HEK293 (cell line): ENCODE measurements around the gene PLCZ1.
A peak's percentile ranks its signal among the peaks of the same experiment; 100 is the strongest.

Experiments
- CTCF ChIA-PET: fragments of 350-600 bp; formaldehyde crosslinking; extraction: SDS; loops from one replicate; lab custom pipeline; 2021; ENCODE audit warnings: antibody characterized with exemption; lab: Yijun Ruan, JAX
- POLR2A ChIA-PET: fragments of 300-600 bp; formaldehyde crosslinking; extraction: SDS; loops from one replicate; lab custom pipeline; 2020; ENCODE audit warnings: antibody characterized with exemption, inconsistent platforms; lab: Yijun Ruan, JAX
- H3K27ac ChIP-seq: fragments of 200-500 bp; sonication (Bioruptor generic); 2 replicates; pipeline ENCODE4 v1.5.1; 2014; ENCODE audit warnings: low read depth, low read length, control low read depth, inconsistent platforms; ENCODE audit errors: extremely low read depth
- H3K36me3 ChIP-seq, 2 experiments: fragments of 200-500 bp in 1 of 2; sonication (Bioruptor generic) in 1 of 2; 1 replicate in 1 of 2; 2 replicates in 1 of 2; pipeline ENCODE4 v1.5.1; 2014 to 2017; ENCODE audit warnings: inconsistent platforms in 2 of 2, low read length in 2 of 2; ENCODE audit not compliant: control insufficient read depth in 2 of 2, insufficient read depth in 1 of 2
- H3K4me1 ChIP-seq: fragments of 200-500 bp; sonication (Bioruptor generic); 2 replicates; pipeline ENCODE4 v1.5.1; 2014; ENCODE audit warnings: mild to moderate bottlenecking, low read length, inconsistent platforms; ENCODE audit not compliant: control insufficient read depth, insufficient read depth
- H3K4me3 ChIP-seq: 2 replicates; pipeline ENCODE4 v1.5.1; 2011; ENCODE audit warnings: low read depth, mild to moderate bottlenecking, control low read depth, low read length, moderate library complexity
- H3K9me3 ChIP-seq: fragments of 200-500 bp; sonication (Bioruptor generic); 2 replicates; pipeline ENCODE4 v1.5.1; 2014; ENCODE audit warnings: low read depth, low read length, inconsistent platforms; ENCODE audit not compliant: control insufficient read depth, insufficient read depth
- BCL11A ChIP-seq: fragments of 450-650 bp; formaldehyde crosslinking; IDR thresholded peaks from 2 replicates; pipeline ENCODE4 v1.5.1; 2016; ENCODE audit warnings: low read depth, missing biosample characterization, missing genetic modification characterization
- HOXA7 ChIP-seq: sonication (generic); formaldehyde crosslinking; IDR thresholded peaks from 2 replicates; pipeline ENCODE4 v1.8.1; 2022; ENCODE audit warnings: missing genetic modification reagents, borderline replicate concordance
- KLF17 ChIP-seq: fragments of 450-650 bp; formaldehyde crosslinking; IDR thresholded peaks from 2 replicates; pipeline ENCODE4 v1.5.1; 2016; ENCODE audit warnings: missing biosample characterization, missing genetic modification characterization
- SCRT1 ChIP-seq: fragments of 450-650 bp; formaldehyde crosslinking; IDR thresholded peaks from 2 replicates; pipeline ENCODE4 v1.5.1; 2016; ENCODE audit warnings: missing biosample characterization, missing genetic modification characterization, borderline replicate concordance
- TCF7L2 ChIP-seq: IDR thresholded peaks from 2 replicates; pipeline ENCODE4 v1.6.1; 2011; ENCODE audit warnings: low read depth, mild to moderate bottlenecking, inconsistent platforms, low read length, moderate library complexity, borderline replicate concordance
- TRIM28 ChIP-seq: IDR thresholded peaks from 2 replicates; pipeline ENCODE4 v1.6.1; 2011; ENCODE audit warnings: low read length, control low read depth, borderline replicate concordance
- ZBTB21 ChIP-seq: fragments of 450-650 bp; formaldehyde crosslinking; IDR thresholded peaks from 2 replicates; pipeline ENCODE4 v1.5.1; 2017; ENCODE audit warnings: missing biosample characterization, missing genetic modification characterization
- ZBTB44 ChIP-seq: fragments of 450-650 bp; IDR thresholded peaks from 2 replicates; pipeline ENCODE4 v1.5.1; 2018; ENCODE audit warnings: missing biosample characterization, mild to moderate bottlenecking, missing genetic modification characterization
- ZNF10 ChIP-seq: fragments of 450-650 bp; formaldehyde crosslinking; IDR thresholded peaks from 2 replicates; pipeline ENCODE4 v1.5.1; 2017; ENCODE audit warnings: missing biosample characterization, missing genetic modification characterization
- ZNF184 ChIP-seq: fragments of 450-650 bp; IDR thresholded peaks from 2 replicates; pipeline ENCODE4 v1.5.1; 2018; ENCODE audit warnings: missing biosample characterization, mild to moderate bottlenecking, missing genetic modification characterization
- ZNF211 ChIP-seq: fragments of 450-650 bp; formaldehyde crosslinking; IDR thresholded peaks from 2 replicates; pipeline ENCODE4 v1.5.1; 2016; ENCODE audit warnings: low read depth, missing biosample characterization, missing genetic modification characterization
- ZNF214 ChIP-seq: fragments of 450-650 bp; formaldehyde crosslinking; IDR thresholded peaks from 2 replicates; pipeline ENCODE4 v1.5.1; 2017; ENCODE audit warnings: missing biosample characterization, mild to moderate bottlenecking, missing genetic modification characterization, borderline replicate concordance
- ZNF221 ChIP-seq: fragments of 450-650 bp; formaldehyde crosslinking; IDR thresholded peaks from 2 replicates; pipeline ENCODE4 v1.5.1; 2017; ENCODE audit warnings: missing biosample characterization, missing genetic modification characterization, borderline replicate concordance
- ZNF239 ChIP-seq: fragments of 450-650 bp; formaldehyde crosslinking; IDR thresholded peaks from 2 replicates; pipeline ENCODE4 v1.5.1; 2016; ENCODE audit warnings: missing biosample characterization, missing genetic modification characterization
- ZNF248 ChIP-seq: fragments of 450-650 bp; formaldehyde crosslinking; IDR thresholded peaks from 2 replicates; pipeline ENCODE4 v1.5.1; 2017; ENCODE audit warnings: missing biosample characterization, missing genetic modification characterization
- ZNF561 ChIP-seq: fragments of 450-650 bp; IDR thresholded peaks from 2 replicates; pipeline ENCODE4 v1.5.1; 2018; ENCODE audit warnings: missing biosample characterization, missing genetic modification characterization, borderline replicate concordance
- ZNF571 ChIP-seq: fragments of 450-650 bp; formaldehyde crosslinking; IDR thresholded peaks from 2 replicates; pipeline ENCODE4 v1.5.0; 2017; ENCODE audit warnings: missing biosample characterization, missing genetic modification characterization
- ZNF626 ChIP-seq: fragments of 450-650 bp; sonication (Bioruptor Pico); formaldehyde crosslinking; IDR thresholded peaks from 2 replicates; pipeline ENCODE4 v1.5.1; 2018; ENCODE audit warnings: missing biosample characterization, missing genetic modification characterization, inconsistent platforms
- ZNF629 ChIP-seq: fragments of 450-650 bp; formaldehyde crosslinking; IDR thresholded peaks from 2 replicates; pipeline ENCODE4 v1.5.1; 2017; ENCODE audit warnings: missing biosample characterization, missing genetic modification characterization
- ZNF654 ChIP-seq: fragments of 450-650 bp; formaldehyde crosslinking; IDR thresholded peaks from 2 replicates; pipeline ENCODE4 v1.5.1; 2016; ENCODE audit warnings: low read depth, missing biosample characterization, missing genetic modification characterization
- TF ChIP-seq, protein P1 (sequence below): fragments of 450-650 bp; formaldehyde crosslinking; conservative IDR thresholded peaks from 2 replicates; pipeline ENCODE4 v1.5.1; 2016; ENCODE audit warnings: low read depth, missing biosample characterization, missing genetic modification characterization

PLCZ1 gene

GRCh38 chr12:18676141-18676540, 61.7 kb downstream of the PLCZ1 start (continued):
- TF ChIP-seq HOXA7 (CRISPR knock-in tag), result no peak
- no peak for TF ChIP-seq KLF17 (tag by site-specific recombination)

- H3K27ac ChIP-seq, result no peak overlapping the region
- ChIA-PET CTCF (no interaction called here), POLR2A (no interaction called here)
- H3K36me3 ChIP-seq, result no peaks in the 10 kb centered on the region
- no peaks in the 10 kb centered on the region for H3K9me3 ChIP-seq
- no peaks in the 10 kb centered on the region for H3K4me1 ChIP-seq
- H3K4me3 ChIP-seq, result no peak overlapping the region
- no peak for TF ChIP-seq ZNF654 (tag by site-specific recombination)
These were observed 79.0 kb downstream of the PLCZ1 start for GRCh38 chr12:18658829-18659228.

GRCh38 chr12:18658179-18658578, 79.6 kb downstream of the PLCZ1 start:
- CTCF ChIA-PET, result no interaction called here

GRCh38 chr12:18655351-18655750, 82.5 kb downstream of the PLCZ1 start:
- Histone ChIP-seq H3K9me3 (no peaks in the 10 kb centered on the region), H3K4me3 (no peak overlapping the region), H3K27ac (no peak overlapping the region), H3K36me3 (no peaks in the 10 kb centered on the region), H3K4me1 (no peaks in the 10 kb centered on the region)
- ChIA-PET CTCF (no interaction called here), POLR2A (no interaction called here)
- TF ChIP-seq ZNF184 (tag by site-specific recombination), result no peak
- no peak for TF ChIP-seq ZNF221
- TF ChIP-seq ZNF561, result no peak
- no peak for TF ChIP-seq TCF7L2
- no peak for TF ChIP-seq BCL11A (tag by site-specific recombination)
- TF ChIP-seq SCRT1 (tag by site-specific recombination), result no peak
- no peak for TF ChIP-seq ZNF239 (tag by site-specific recombination)

More at GRCh38 chr12:18658179-18658578, 79.6 kb downstream of the PLCZ1 start:
- Histone ChIP-seq H3K4me3 (no peak overlapping the region), H3K27ac (no peak overlapping the region), H3K36me3 (no peaks in the 10 kb centered on the region), H3K4me1 (no peaks in the 10 kb centered on the region), H3K9me3 (no peaks in the 10 kb centered on the region)
- TF ChIP-seq TCF7L2, result peak; percentile 60; the same call in 1 of the 2 replicates
- TF ChIP-seq ZNF629 (tag by site-specific recombination), result no peak
- POLR2A ChIA-PET, result no interaction called here

- H3K36me3 ChIP-seq, result no peaks in the 10 kb centered on the region
- no peaks in the 10 kb centered on the region for H3K9me3 ChIP-seq
- H3K27ac ChIP-seq, result no peak overlapping the region
- CTCF ChIA-PET, result no interaction called here
- POLR2A ChIA-PET, result no interaction called here
- no peaks in the 10 kb centered on the region for H3K4me1 ChIP-seq
- no peak overlapping the region for H3K4me3 ChIP-seq
- no peak for TF ChIP-seq TRIM28
- no peak for TF ChIP-seq ZNF214 (tag by site-specific recombination)
- TF ChIP-seq ZBTB44 (tag by site-specific recombination), result no peak
- no peak for TF ChIP-seq ZNF248 (tag by site-specific recombination)
- no peak for TF ChIP-seq ZNF571
- no peak for TF ChIP-seq ZNF211 (tag by site-specific recombination)
- TF ChIP-seq, protein P1, sequence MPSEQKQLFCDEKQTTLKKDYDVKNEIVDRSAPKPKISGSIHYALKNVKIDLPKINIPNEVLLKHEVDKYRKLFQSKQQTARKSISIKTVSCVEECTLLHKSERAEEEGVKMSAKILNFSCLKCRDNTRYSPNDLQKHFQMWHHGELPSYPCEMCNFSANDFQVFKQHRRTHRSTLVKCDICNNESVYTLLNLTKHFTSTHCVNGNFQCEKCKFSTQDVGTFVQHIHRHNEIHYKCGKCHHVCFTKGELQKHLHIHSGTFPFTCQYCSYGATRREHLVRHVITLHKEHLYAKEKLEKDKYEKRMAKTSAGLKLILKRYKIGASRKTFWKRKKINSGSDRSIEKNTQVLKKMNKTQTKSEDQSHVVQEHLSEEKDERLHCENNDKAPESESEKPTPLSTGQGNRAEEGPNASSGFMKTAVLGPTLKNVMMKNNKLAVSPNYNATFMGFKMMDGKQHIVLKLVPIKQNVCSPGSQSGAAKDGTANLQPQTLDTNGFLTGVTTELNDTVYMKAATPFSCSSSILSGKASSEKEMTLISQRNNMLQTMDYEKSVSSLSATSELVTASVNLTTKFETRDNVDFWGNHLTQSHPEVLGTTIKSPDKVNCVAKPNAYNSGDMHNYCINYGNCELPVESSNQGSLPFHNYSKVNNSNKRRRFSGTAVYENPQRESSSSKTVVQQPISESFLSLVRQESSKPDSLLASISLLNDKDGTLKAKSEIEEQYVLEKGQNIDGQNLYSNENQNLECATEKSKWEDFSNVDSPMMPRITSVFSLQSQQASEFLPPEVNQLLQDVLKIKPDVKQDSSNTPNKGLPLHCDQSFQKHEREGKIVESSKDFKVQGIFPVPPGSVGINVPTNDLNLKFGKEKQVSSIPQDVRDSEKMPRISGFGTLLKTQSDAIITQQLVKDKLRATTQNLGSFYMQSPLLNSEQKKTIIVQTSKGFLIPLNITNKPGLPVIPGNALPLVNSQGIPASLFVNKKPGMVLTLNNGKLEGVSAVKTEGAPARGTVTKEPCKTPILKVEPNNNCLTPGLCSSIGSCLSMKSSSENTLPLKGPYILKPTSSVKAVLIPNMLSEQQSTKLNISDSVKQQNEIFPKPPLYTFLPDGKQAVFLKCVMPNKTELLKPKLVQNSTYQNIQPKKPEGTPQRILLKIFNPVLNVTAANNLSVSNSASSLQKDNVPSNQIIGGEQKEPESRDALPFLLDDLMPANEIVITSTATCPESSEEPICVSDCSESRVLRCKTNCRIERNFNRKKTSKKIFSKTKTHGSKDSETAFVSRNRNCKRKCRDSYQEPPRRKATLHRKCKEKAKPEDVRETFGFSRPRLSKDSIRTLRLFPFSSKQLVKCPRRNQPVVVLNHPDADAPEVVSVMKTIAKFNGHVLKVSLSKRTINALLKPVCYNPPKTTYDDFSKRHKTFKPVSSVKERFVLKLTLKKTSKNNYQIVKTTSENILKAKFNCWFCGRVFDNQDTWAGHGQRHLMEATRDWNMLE, result no peak
- TF ChIP-seq ZNF626, result no peak
- no peak for TF ChIP-seq ZBTB21 (tag by site-specific recombination)
- no peak for TF ChIP-seq ZNF10 (tag by site-specific recombination)
- TF ChIP-seq ZNF654 (tag by site-specific recombination), result no peak
These were observed 84.3 kb downstream of the PLCZ1 start for GRCh38 chr12:18653465-18653864.
